LNCAP (cell line): ENCODE results near the gene RAET1G.

ENCODE experiments used
- CTCF ChIP-seq: fragments of 450-650 bp; IDR thresholded peaks from 2 replicates; pipeline ENCODE4 v1.5.1; 2017; ENCODE audit warnings: mild to moderate bottlenecking

The RAET1G gene

GRCh38 chr6:149872233-149872632 lies 50.7 kb downstream of the RAET1G start:
- no peak for TF ChIP-seq CTCF

GRCh38 chr6:149871182-149871581 lies 51.7 kb downstream of the RAET1G start:
- TF ChIP-seq CTCF, result no peak

- TF ChIP-seq CTCF, result no peak
These were observed 53.5 kb downstream of the RAET1G start for GRCh38 chr6:149869275-149869892.

GRCh38 chr6:149867876-149868640 lies 54.9 kb downstream of the RAET1G start:
- TF ChIP-seq CTCF, result no peak
